ENCODE data around the gene CEMIP. TPM values are rescaled to one million over a fixed set of nuclear protein-coding genes. Genes with fewer than 3 reads are reported as not detected.

The CEMIP gene
- polyA plus RNA-seq, 1 of the 3 experiments (the other 2 are of a cell fraction): 27.8 TPM

GRCh38 chr15:80898040-80898439, 118.9 kb downstream of the CEMIP start (continued):
- no peak for TF ChIP-seq PBX3 (IDR thresholded peaks at IDR 0.05)

- Histone ChIP-seq H3K9me3 (no peaks in the 10 kb centered on the region), H3F3A (replicated peaks; ENCODE audit: insufficient read depth) (no peaks in the 10 kb centered on the region), H3K79me2 (ENCODE audit: insufficient read depth) (no peaks in the 10 kb centered on the region), H3K4me3 (ENCODE audit: low read depth in 2 of 2, low read length in 1 of 2) (no peak overlapping the region), H3K4me1 (ENCODE audit: control insufficient read depth in 1 of 2, insufficient read depth in 2 of 2, low read depth in 1 of 2, low read length in 1 of 2) (peaks cover 0 to 2% of the 10 kb centered on the region in 2 experiments; a peak in 1 of 4 replicates), H2AFZ (ENCODE audit: low read depth) (no peak overlapping the region), H3K27ac (ENCODE audit: low read depth in 2 of 2, low read length in 1 of 2) (no peak overlapping the region), H3K9me2 (no peaks in the 10 kb centered on the region), H3K9ac (no peak overlapping the region), H4K20me1 (ENCODE audit: insufficient read depth) (no peaks in the 10 kb centered on the region), H3K4me2 (no peak overlapping the region), H3K36me3 (replicated peaks in 1 of 2; ENCODE audit: control insufficient read depth in 1 of 2, insufficient read depth in 2 of 2, low read length in 1 of 2) (no peaks in the 10 kb centered on the region), H3K27me3 (ENCODE audit: insufficient read depth) (no peaks in the 10 kb centered on the region)
- CTCF ChIA-PET: interaction anchor here (1.4 kb wide), 1 partner anchor 9 kb away, joined by 3 read pairs; no protein-coding TSS in a partner anchor
- no peak for DNase-seq
- POLR2A ChIA-PET: no interaction called here
- 87% methylated on average over 10 of the region's 10 CpGs for whole genome bisulfite sequencing (ENCODE audit: low lambda C conversion rate)
- TF ChIP-seq GATA2 (CRISPR knock-in tag; IDR thresholded peaks at IDR 0.05) (no peak), RCOR1 (IDR thresholded peaks at IDR 0.05; ENCODE audit: low read length) (no peak), SMC3 (IDR thresholded peaks at IDR 0.05; ENCODE audit: low read depth, low read length) (no peak), YY1 (IDR thresholded peaks at IDR 0.05; ENCODE audit: low read depth) (no peak), CTCF (IDR thresholded peaks at IDR 0.05) (no peak), MAX (IDR thresholded peaks at IDR 0.05; ENCODE audit: low read depth) (no peak), ZBTB33 (IDR thresholded peaks at IDR 0.05; ENCODE audit: borderline replicate concordance, low read depth) (no peak), USF1 (IDR thresholded peaks at IDR 0.05; ENCODE audit: borderline replicate concordance, low read depth) (no peak), TEAD4 (IDR thresholded peaks at IDR 0.05; ENCODE audit: borderline replicate concordance, insufficient read depth) (no peak), POLR2AphosphoS5 (IDR thresholded peaks at IDR 0.05; ENCODE audit: low read depth, low read length) (no peak), IRF3 (IDR thresholded peaks at IDR 0.05; ENCODE audit: low read depth, low read length) (no peak), USF2 (IDR thresholded peaks at IDR 0.05; ENCODE audit: borderline replicate concordance, low read depth, low read length) (no peak), GABPA (IDR thresholded peaks at IDR 0.05; ENCODE audit: low read depth) (no peak), TCF12 (IDR thresholded peaks at IDR 0.05) (no peak), REST (IDR thresholded peaks at IDR 0.05; ENCODE audit: low read depth, low read length) (no peak), FOXJ3 (CRISPR knock-in tag; IDR thresholded peaks at IDR 0.05) (no peak), EP300 (IDR thresholded peaks at IDR 0.05; ENCODE audit: borderline replicate concordance in 1 of 2, low read depth in 1 of 2, low read length in 1 of 2) (no peak), RAD21 (IDR thresholded peaks at IDR 0.05; ENCODE audit: low read length) (no peak), FOSL2 (IDR thresholded peaks at IDR 0.05; ENCODE audit: borderline replicate concordance, low read depth) (no peak)
These were observed 123.2 kb downstream of the CEMIP start for GRCh38 chr15:80902298-80902801.
